H1 (cell line): ENCODE measurements around the gene GTF2IRD1.

Source experiments
- JUND ChIP-seq: IDR thresholded peaks from 2 replicates; pipeline ENCODE4 v1.6.1; 2011; ENCODE audit warnings: mild to moderate bottlenecking, improper control_type of control experiment, low read length
- POLR2A ChIP-seq, 2 experiments: IDR thresholded peaks; 1 replicate in 1 of 2; 2 replicates in 1 of 2; pipeline ENCODE4 v1.6.1; 2011; ENCODE audit warnings: low read depth in 2 of 2, low read length in 2 of 2, mild to moderate bottlenecking in 2 of 2; ENCODE audit errors: control extremely low read depth in 1 of 2
- SP1 ChIP-seq: IDR thresholded peaks from 2 replicates; pipeline ENCODE4 v1.6.1; 2011; ENCODE audit warnings: low read depth, low read length
- TF ChIP-seq, protein P1 (sequence below): IDR thresholded peaks from 2 replicates; pipeline ENCODE4 v1.6.1; 2011; ENCODE audit warnings: low read depth, mild to moderate bottlenecking, low read length; ENCODE audit not compliant: insufficient read depth
- TF ChIP-seq, protein P2 (sequence below), 3 experiments: IDR thresholded peaks; 1 replicate in 2 of 3; 2 replicates in 1 of 3; pipeline versions ENCODE4 v1.5.1 to v1.6.1; 2011; ENCODE audit warnings: low read length in 3 of 3, mild to moderate bottlenecking in 3 of 3, inconsistent platforms in 2 of 3, low read depth in 1 of 3, moderate library complexity in 1 of 3; ENCODE audit not compliant: insufficient read depth in 1 of 3; ENCODE audit errors: control extremely low read depth in 1 of 3
- TF ChIP-seq, protein P3 (sequence below): IDR thresholded peaks from 2 replicates; pipeline ENCODE4 v1.6.1; 2012; ENCODE audit warnings: inconsistent platforms

DNA sequence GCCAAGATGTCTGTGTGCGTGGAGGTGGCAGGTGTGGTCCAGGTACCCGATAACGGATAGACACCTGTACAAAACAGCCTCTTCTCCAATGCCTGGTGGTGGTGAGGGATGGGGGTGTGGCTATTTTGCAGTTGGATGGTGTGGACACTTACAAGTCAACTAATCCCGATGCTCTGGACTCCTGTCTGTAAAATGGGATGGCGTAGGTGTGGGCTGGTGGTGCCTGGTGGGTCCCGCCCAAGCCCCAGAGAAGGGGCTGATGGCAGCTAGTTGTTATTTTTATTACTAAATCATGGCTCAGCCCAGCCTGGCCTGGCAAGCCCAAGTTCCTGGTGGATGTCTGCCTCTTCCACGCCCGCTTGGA lies 22.3 kb downstream of the GTF2IRD1 start:
- TF ChIP-seq, protein P1, sequence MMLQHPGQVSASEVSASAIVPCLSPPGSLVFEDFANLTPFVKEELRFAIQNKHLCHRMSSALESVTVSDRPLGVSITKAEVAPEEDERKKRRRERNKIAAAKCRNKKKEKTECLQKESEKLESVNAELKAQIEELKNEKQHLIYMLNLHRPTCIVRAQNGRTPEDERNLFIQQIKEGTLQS = no peak
- TF ChIP-seq, protein P2, sequence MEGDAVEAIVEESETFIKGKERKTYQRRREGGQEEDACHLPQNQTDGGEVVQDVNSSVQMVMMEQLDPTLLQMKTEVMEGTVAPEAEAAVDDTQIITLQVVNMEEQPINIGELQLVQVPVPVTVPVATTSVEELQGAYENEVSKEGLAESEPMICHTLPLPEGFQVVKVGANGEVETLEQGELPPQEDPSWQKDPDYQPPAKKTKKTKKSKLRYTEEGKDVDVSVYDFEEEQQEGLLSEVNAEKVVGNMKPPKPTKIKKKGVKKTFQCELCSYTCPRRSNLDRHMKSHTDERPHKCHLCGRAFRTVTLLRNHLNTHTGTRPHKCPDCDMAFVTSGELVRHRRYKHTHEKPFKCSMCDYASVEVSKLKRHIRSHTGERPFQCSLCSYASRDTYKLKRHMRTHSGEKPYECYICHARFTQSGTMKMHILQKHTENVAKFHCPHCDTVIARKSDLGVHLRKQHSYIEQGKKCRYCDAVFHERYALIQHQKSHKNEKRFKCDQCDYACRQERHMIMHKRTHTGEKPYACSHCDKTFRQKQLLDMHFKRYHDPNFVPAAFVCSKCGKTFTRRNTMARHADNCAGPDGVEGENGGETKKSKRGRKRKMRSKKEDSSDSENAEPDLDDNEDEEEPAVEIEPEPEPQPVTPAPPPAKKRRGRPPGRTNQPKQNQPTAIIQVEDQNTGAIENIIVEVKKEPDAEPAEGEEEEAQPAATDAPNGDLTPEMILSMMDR (IDR thresholded peaks at IDR 0.05; ENCODE audit: control extremely low read depth in 1 of 3, insufficient read depth in 1 of 3, low read depth in 1 of 3, low read length in 3 of 3) = no peak
- TF ChIP-seq, protein P3, sequence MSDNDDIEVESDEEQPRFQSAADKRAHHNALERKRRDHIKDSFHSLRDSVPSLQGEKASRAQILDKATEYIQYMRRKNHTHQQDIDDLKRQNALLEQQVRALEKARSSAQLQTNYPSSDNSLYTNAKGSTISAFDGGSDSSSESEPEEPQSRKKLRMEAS = no peak
- no peak for TF ChIP-seq SP1
- TF ChIP-seq POLR2A (IDR thresholded peaks at IDR 0.05; ENCODE audit: control extremely low read depth in 1 of 2, low read depth in 2 of 2, low read length in 2 of 2) = no peak
- no peak for TF ChIP-seq JUND
